IMR-90 (cell line): ENCODE measurements around the gene FCMR. TPM values are rescaled to one million over a fixed set of nuclear protein-coding genes. Genes with fewer than 3 reads are reported as not detected.

Experiments
- ATAC-seq: fragments of 200-7000 bp; cut with Tn5 transposase; 2 replicates; pipeline ENCODE4 v1.9.1; 2020; ENCODE audit warnings: low read depth, mild to moderate bottlenecking, moderate library complexity
- BruUV-seq: library from RNA; stranded (reverse); fragments of 400-500 nt; replicated peaks from 2 replicates; lab custom pipeline; 2021; lab: Mats Ljungman, UMichigan
- CTCF ChIA-PET: fragments of 300-600 bp; formaldehyde crosslinking; extraction: SDS; loops from one replicate; lab custom pipeline; 2021; ENCODE audit warnings: antibody characterized with exemption; lab: Yijun Ruan, JAX
- POLR2A ChIA-PET: fragments of 300-600 bp; sonication (Branson Sonifier 250); formaldehyde crosslinking; loops from one replicate; lab custom pipeline; 2022; ENCODE audit warnings: antibody characterized with exemption; ENCODE audit not compliant: unreplicated experiment; lab: Charles Lee
- DNase-seq: peaks from one replicate; pipeline ENCODE4 v3.0.0; 2013
- H2AFZ ChIP-seq: replicated peaks from 2 replicates; pipeline ENCODE3; 2013; ENCODE audit warnings: low read length, mild to moderate bottlenecking; ENCODE audit not compliant: poor library complexity
- H2AK5ac ChIP-seq: 2 replicates; pipeline ENCODE4 v1.6.1; 2013; ENCODE audit warnings: low read depth, low read length, inconsistent platforms
- H2AK9ac ChIP-seq: replicated peaks from 2 replicates; pipeline ENCODE3; 2013; ENCODE audit warnings: mild to moderate bottlenecking, low read depth, low read length, moderate library complexity; ENCODE audit not compliant: poor library complexity
- H2BK120ac ChIP-seq: 2 replicates; pipeline ENCODE4 v1.6.1; 2013; ENCODE audit warnings: low read depth, low read length, inconsistent platforms
- H2BK15ac ChIP-seq: 3 replicates; pipeline ENCODE4 v1.6.1; 2013; ENCODE audit warnings: low read depth, low read length, inconsistent platforms
- H2BK20ac ChIP-seq: 2 replicates; pipeline ENCODE4 v1.6.1; 2013; ENCODE audit warnings: low read depth, mild to moderate bottlenecking, inconsistent platforms, low read length, moderate library complexity
- H2BK5ac ChIP-seq: 2 replicates; pipeline ENCODE4 v1.6.1; 2013; ENCODE audit warnings: mild to moderate bottlenecking, low read depth, low read length, inconsistent platforms; ENCODE audit not compliant: poor library complexity, severe bottlenecking
- H3K14ac ChIP-seq: replicated peaks from 2 replicates; pipeline ENCODE4 v1.6.1; 2013; ENCODE audit warnings: low read depth, low read length, inconsistent platforms
- H3K18ac ChIP-seq: 2 replicates; pipeline ENCODE4 v1.6.1; 2013; ENCODE audit warnings: low read depth, low read length, control low read depth
- H3K23ac ChIP-seq: 2 replicates; pipeline ENCODE4 v1.6.1; 2013; ENCODE audit warnings: low read depth, low read length, inconsistent platforms
- H3K27ac ChIP-seq: 2 replicates; pipeline ENCODE4 v1.5.1; 2013; ENCODE audit warnings: mild to moderate bottlenecking, control low read depth, low read length; ENCODE audit not compliant: insufficient read depth
- H3K27me3 ChIP-seq: 2 replicates; pipeline ENCODE4 v1.6.1; 2013; ENCODE audit warnings: low read length; ENCODE audit not compliant: control insufficient read depth, insufficient read depth
- H3K36me3 ChIP-seq: 2 replicates; pipeline ENCODE4 v1.6.1; 2013; ENCODE audit warnings: low read length, mixed read lengths; ENCODE audit not compliant: control insufficient read depth, insufficient read depth
- H3K4ac ChIP-seq: 2 replicates; pipeline ENCODE4 v1.6.1; 2013; ENCODE audit warnings: low read depth, low read length, inconsistent platforms
- H3K4me1 ChIP-seq: 2 replicates; pipeline ENCODE4 v1.6.1; 2013; ENCODE audit warnings: low read length, mixed read lengths; ENCODE audit not compliant: control insufficient read depth, insufficient read depth
- H3K4me2 ChIP-seq: 2 replicates; pipeline ENCODE4 v1.6.1; 2013; ENCODE audit warnings: low read depth, mild to moderate bottlenecking, control low read depth, low read length, moderate library complexity
- H3K4me3 ChIP-seq: 2 replicates; pipeline ENCODE4 v1.5.1; 2013; ENCODE audit warnings: low read depth, mild to moderate bottlenecking, control low read depth, low read length, moderate library complexity; ENCODE audit not compliant: insufficient read depth
- H3K56ac ChIP-seq: 2 replicates; pipeline ENCODE4 v1.6.1; 2013; ENCODE audit warnings: low read length, inconsistent platforms; ENCODE audit not compliant: insufficient read depth; ENCODE audit errors: extremely low read depth
- H3K79me1 ChIP-seq, 2 experiments: 2 replicates each; pipeline ENCODE4 v1.6.1; 2013; ENCODE audit warnings: low read length in 2 of 2, inconsistent platforms in 1 of 2, low read depth in 1 of 2
- H3K9ac ChIP-seq: 2 replicates; pipeline ENCODE4 v1.6.1; 2013; ENCODE audit warnings: low read depth, low read length, control low read depth
- H3K9me1 ChIP-seq: 2 replicates; pipeline ENCODE4 v1.6.1; 2013; ENCODE audit warnings: low read length, inconsistent platforms; ENCODE audit not compliant: insufficient read depth
- H3K9me3 ChIP-seq: 2 replicates; pipeline ENCODE4 v1.6.1; 2013; ENCODE audit warnings: low read length; ENCODE audit not compliant: control insufficient read depth, insufficient read depth
- H4K20me1 ChIP-seq: 2 replicates; pipeline ENCODE4 v1.6.1; 2013; ENCODE audit warnings: low read length, inconsistent platforms; ENCODE audit not compliant: insufficient read depth
- H4K5ac ChIP-seq: 2 replicates; pipeline ENCODE4 v1.6.1; 2013; ENCODE audit warnings: mild to moderate bottlenecking, low read depth, low read length, control low read depth
- H4K8ac ChIP-seq, 2 experiments: 2 replicates each; pipeline ENCODE4 v1.6.1; 2013; ENCODE audit warnings: low read depth in 2 of 2, low read length in 2 of 2, control low read depth in 1 of 2, inconsistent platforms in 1 of 2
- H4K91ac ChIP-seq: 2 replicates; pipeline ENCODE4 v1.6.1; 2013; ENCODE audit warnings: low read depth, low read length, inconsistent platforms; ENCODE audit not compliant: insufficient read depth
- CHD1 ChIP-seq: IDR thresholded peaks from 2 replicates; pipeline ENCODE4 v1.6.1; 2012; ENCODE audit warnings: low read depth, low read length, improper control_type of control experiment
- MAZ ChIP-seq: IDR thresholded peaks from 2 replicates; pipeline ENCODE4 v1.6.1; 2012; ENCODE audit warnings: low read depth, mild to moderate bottlenecking, low read length, improper control_type of control experiment, moderate library complexity, borderline replicate concordance
- NFE2L2 ChIP-seq: fragments of 150-350 bp; IDR thresholded peaks from 2 replicates; pipeline ENCODE4 v1.6.1; 2016; ENCODE audit warnings: low read depth, mild to moderate bottlenecking, low read length
- RCOR1 ChIP-seq: IDR thresholded peaks from 2 replicates; pipeline ENCODE4 v1.6.1; 2012; ENCODE audit warnings: mild to moderate bottlenecking, low read length, improper control_type of control experiment; ENCODE audit not compliant: insufficient replicate concordance
- RFX5 ChIP-seq: IDR thresholded peaks from 2 replicates; pipeline ENCODE4 v1.8.0; 2012; ENCODE audit warnings: low read depth, mild to moderate bottlenecking, low read length, moderate library complexity
- SMC3 ChIP-seq: fragments of 150-350 bp; IDR thresholded peaks from 2 replicates; pipeline ENCODE4 v1.6.1; 2016; ENCODE audit warnings: low read depth, mild to moderate bottlenecking, antibody characterized with exemption, low read length, moderate library complexity
- WGBS, 2 experiments: methylation state at CpG; one replicate each; pipeline versions ENCODE4 v1.1.5 to v1.1.7; 2013; ENCODE audit warnings: missing lambda C conversion rate in 2 of 2; ENCODE audit not compliant: insufficient read length in 1 of 2; ENCODE audit errors: extremely low coverage in 2 of 2; 5-methylcytosine and 5-hydroxymethylcytosine counted together
- dilution Hi-C: fragments of 300-500 bp; cut with HindIII; formaldehyde crosslinking; loops from one replicate; pipeline ENCODE4 v1.14.3; 2018; ENCODE audit warnings: low sequenced_read_pairs; ENCODE audit not compliant: unreplicated experiment
- in situ Hi-C: fragments of 300-500 bp; cut with MboI; formaldehyde crosslinking; loops from 3 replicates; pipeline ENCODE4 v1.14.3; 2019; ENCODE audit warnings: low sequenced_read_pairs, inconsistent platforms, mixed read lengths
- intact Hi-C: fragments of 100-400 bp; cut with micrococcal nuclease; formaldehyde crosslinking; loops from 2 replicates; pipeline ENCODE4 v1.10.0; 2022
- polyA plus RNA-seq, 3 experiments: library from polyadenylated mRNA; depleted of rRNA; stranded (reverse); fragments of >200 nt; gene quantifications; 2 replicates each; pipeline ENCODE4 v1.2.3, GENCODE V29; 2012; ENCODE audit warnings: low replicate concordance in 1 of 3
- total RNA-seq: library from RNA; depleted of rRNA; stranded (reverse); fragments of >200 nt; gene quantifications from 2 replicates; pipeline ENCODE4 v1.2.3, GENCODE V29; 2012

The FCMR gene
- total and polyA plus RNA-seq, 2 of the 4 experiments (the other 2 are of a cell fraction), result 0.09 TPM; not detected in 1

DNA sequence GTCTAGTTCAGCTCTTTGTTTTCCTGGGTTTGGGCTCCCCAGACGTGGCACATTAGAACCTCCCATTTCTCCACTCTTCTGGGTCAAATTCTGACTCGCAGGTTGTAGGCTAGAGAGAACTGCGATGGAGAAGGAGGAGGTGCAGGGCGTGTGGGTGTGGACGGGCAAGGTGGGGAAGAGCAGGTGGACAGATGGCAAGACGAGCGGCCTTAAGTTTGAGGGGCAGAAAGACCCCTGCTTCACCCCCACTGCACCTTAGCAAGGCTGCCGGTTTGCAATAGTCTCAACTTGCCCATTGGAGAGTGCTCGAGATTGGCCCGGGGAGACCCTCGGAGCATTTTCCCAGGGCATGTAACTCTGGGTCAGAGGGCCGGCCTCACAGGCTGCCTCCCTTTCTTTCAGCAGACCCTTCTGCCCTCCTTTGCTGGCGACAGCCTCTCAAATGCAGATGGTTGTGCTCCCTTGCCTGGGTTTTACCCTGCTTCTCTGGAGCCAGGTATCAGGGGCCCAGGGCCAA is 22.8 kb downstream of the FCMR start:
- Histone ChIP-seq H2BK15ac (peak overlapping the region; percentile 97; the same call in 2 of the 3 replicates), H3K4me1 (peaks cover 27% of the 10 kb centered on the region), H2BK20ac (peak overlapping the region; percentile 95), H3K9me1 (peaks cover 29% of the 10 kb centered on the region), H2BK5ac (peak overlapping the region; percentile 82), H4K20me1 (no peaks in the 10 kb centered on the region), H3K27me3 (no peaks in the 10 kb centered on the region), H3K23ac (peak overlapping the region; percentile 84; the same call in 1 of the 2 replicates), H2BK120ac (peak overlapping the region; percentile 98), H3K9ac (no peak overlapping the region), H4K91ac (peak overlapping the region; percentile 94), H3K79me1 (peaks cover 0 to 23% of the 10 kb centered on the region in 2 experiments; a peak in 1 of 4 replicates), H3K56ac (no peak overlapping the region), H2AK9ac (peak overlapping the region; percentile 80), H3K4me2 (0 out of 2 replicates have a peak overlapping the region, but pooled peaks have one; percentile 11), H4K5ac (peak overlapping the region; percentile 44), H2AFZ (peak overlapping the region; percentile 77), H3K4me3 (no peak overlapping the region), H2AK5ac (peak overlapping the region; percentile 97), H4K8ac (peak overlapping the region; percentile 38 to 69), H3K9me3 (no peaks in the 10 kb centered on the region), H3K4ac (peak overlapping the region; percentile 96), H3K18ac (peak overlapping the region; percentile 31), H3K36me3 (no peaks in the 10 kb centered on the region), H3K27ac (peak overlapping the region; percentile 66), H3K14ac (peak overlapping the region; percentile 88)
- no peak for TF ChIP-seq MAZ
- TF ChIP-seq RFX5, result no peak
- TF ChIP-seq SMC3, result no peak
- no peak for TF ChIP-seq NFE2L2
- no peak for TF ChIP-seq CHD1
- TF ChIP-seq RCOR1, result no peak
- DNase-seq (no peak), ATAC-seq (no peak)
- ChIA-PET CTCF (interaction anchor here (0.6 kb wide), 1 partner anchor 1566 kb away, joined by 4 read pairs; no protein-coding TSS in a partner anchor), POLR2A (no interaction called here)
- intact Hi-C loops (no loop called here), dilution Hi-C loops (no loop called here), in situ Hi-C loops (no loop called here)
- WGBS, 2 experiments, result 90% methylated on average over 2 of the region's 13 CpGs; no CpG with 5 or more reads in 1 of the 2 experiments
- BruUV-seq, result no TSS peak
